K562 (cell line): ENCODE results near the gene MAN2A1. TPM values are rescaled to one million over a fixed set of nuclear protein-coding genes. Genes with fewer than 3 reads are reported as not detected.
A peak's percentile ranks its signal among the peaks of the same experiment; 100 is the strongest.

Experiments used
- CSDE1 ChIP-seq, 2 experiments: fragments of 450-650 bp; IDR thresholded peaks; 2 replicates each; pipeline ENCODE4 v1.6.1; 2016; ENCODE audit warnings: mild to moderate bottlenecking in 1 of 2
- JUND ChIP-seq, 2 experiments: IDR thresholded peaks; 2 replicates in 1 of 2; 3 replicates in 1 of 2; pipeline ENCODE4 v1.6.1; 2011; ENCODE audit warnings: borderline replicate concordance in 2 of 2, low read depth in 2 of 2, low read length in 2 of 2, improper control_type of control experiment in 1 of 2, missing biosample characterization in 1 of 2, missing genetic modification characterization in 1 of 2, missing genetic modification reagents in 1 of 2
- MAFF ChIP-seq: IDR thresholded peaks from 2 replicates; pipeline ENCODE4 v1.6.1; 2012; ENCODE audit warnings: low read length, improper control_type of control experiment
- NR1H2 ChIP-seq: sonication (generic); formaldehyde crosslinking; IDR thresholded peaks from 2 replicates; pipeline ENCODE4 v1.4.0; 2020; ENCODE audit warnings: mild to moderate bottlenecking, missing genetic modification reagents
- PRPF4 ChIP-seq: fragments of 200-400 bp; formaldehyde crosslinking; IDR thresholded peaks from one replicate; pipeline ENCODE4 v1.6.1; 2017; ENCODE audit warnings: low read length, low read depth, mild to moderate bottlenecking; ENCODE audit not compliant: insufficient read depth, poor library complexity, severe bottlenecking
- RBM14 ChIP-seq: fragments of 200-400 bp; formaldehyde crosslinking; IDR thresholded peaks from 2 replicates; pipeline ENCODE4 v1.6.1; 2018; ENCODE audit warnings: low read depth, mild to moderate bottlenecking, low read length, moderate library complexity, borderline replicate concordance; ENCODE audit not compliant: insufficient read depth
- RCOR1 ChIP-seq, 2 experiments: IDR thresholded peaks; 2 replicates each; pipeline ENCODE4 v1.6.1; 2012; ENCODE audit warnings: low read depth in 2 of 2, low read length in 2 of 2, borderline replicate concordance in 1 of 2, improper control_type of control experiment in 1 of 2
- SAFB ChIP-seq: fragments of 200-400 bp; formaldehyde crosslinking; IDR thresholded peaks from 2 replicates; pipeline ENCODE4 v1.6.1; 2017; ENCODE audit warnings: low read depth, low read length, borderline replicate concordance
- TEAD1 ChIP-seq, 2 experiments: fragments of 450-650 bp in 1 of 2; sonication (generic) in 1 of 2; formaldehyde crosslinking; IDR thresholded peaks; 2 replicates each; pipeline versions ENCODE4 v1.4.0 to v1.8.0; 2020 to 2022; ENCODE audit warnings: mild to moderate bottlenecking in 2 of 2, missing genetic modification reagents in 1 of 2
- UBTF ChIP-seq, 2 experiments: IDR thresholded peaks; 2 replicates each; pipeline ENCODE4 v1.6.1; 2012; ENCODE audit warnings: improper control_type of control experiment in 2 of 2, low read depth in 2 of 2, low read length in 2 of 2, borderline replicate concordance in 1 of 2
- ZBED1 ChIP-seq: IDR thresholded peaks from 2 replicates; pipeline ENCODE4 v1.6.1; 2014
- ZBTB1 ChIP-seq: sonication (generic); formaldehyde crosslinking; IDR thresholded peaks from 2 replicates; pipeline ENCODE4 v1.8.1; 2023; ENCODE audit warnings: missing genetic modification reagents, low read depth, mild to moderate bottlenecking, borderline replicate concordance
- polyA plus RNA-seq, 8 experiments: library from polyadenylated mRNA; depleted of rRNA in 4 of 8; stranded (reverse) in 5 of 8; unstranded in 3 of 8; fragments of >200 nt; fragmentation: Nextera tagmentation in 2 of 8; fragmentation: Illumina TruSeq in 1 of 8; extraction: Ambion mirVana in 2 of 8; extraction: Trizol in 1 of 8; gene quantifications; 2 replicates each; pipeline versions ENCODE4 v1.2.1 to v1.2.3, GENCODE V29; 2011 to 2014; ENCODE audit warnings: inconsistent platforms in 1 of 8, missing spikeins in 1 of 8
- total RNA-seq, 7 experiments: library from RNA; depleted of rRNA in 6 of 7; stranded (reverse); fragments of >200 nt in 6 of 7; fragmentation: Illumina TruSeq in 2 of 7; extraction: Trizol in 2 of 7; gene quantifications; 2 replicates each; pipeline versions ENCODE4 v1.2.1 to v1.2.3, GENCODE V29; 2011 to 2021; ENCODE audit warnings: low replicate concordance in 1 of 7
- TF ChIP-seq, protein P1 (sequence below), 2 experiments: fragments of 450-650 bp; formaldehyde crosslinking in 1 of 2; IDR thresholded peaks; 2 replicates each; pipeline versions ENCODE4 v1.4.0 to v1.6.1; 2014 to 2020; ENCODE audit warnings: mild to moderate bottlenecking in 2 of 2, borderline replicate concordance in 1 of 2, low read depth in 1 of 2
- TF ChIP-seq, protein P2 (sequence below): fragments of 250-450 bp; sonication (Bioruptor Pico); IDR thresholded peaks from 2 replicates; pipeline ENCODE4 v1.8.0; 2021; ENCODE audit warnings: borderline replicate concordance, mild to moderate bottlenecking, moderate library complexity; ENCODE audit not compliant: poor library complexity, severe bottlenecking

MAN2A1 gene
- total and polyA plus RNA-seq, 9 of the 15 experiments (the other 6 are each of a cell fraction or from before 2014, with no cell fraction given): 5.2 to 32.0 (median 19.8) TPM

DNA sequence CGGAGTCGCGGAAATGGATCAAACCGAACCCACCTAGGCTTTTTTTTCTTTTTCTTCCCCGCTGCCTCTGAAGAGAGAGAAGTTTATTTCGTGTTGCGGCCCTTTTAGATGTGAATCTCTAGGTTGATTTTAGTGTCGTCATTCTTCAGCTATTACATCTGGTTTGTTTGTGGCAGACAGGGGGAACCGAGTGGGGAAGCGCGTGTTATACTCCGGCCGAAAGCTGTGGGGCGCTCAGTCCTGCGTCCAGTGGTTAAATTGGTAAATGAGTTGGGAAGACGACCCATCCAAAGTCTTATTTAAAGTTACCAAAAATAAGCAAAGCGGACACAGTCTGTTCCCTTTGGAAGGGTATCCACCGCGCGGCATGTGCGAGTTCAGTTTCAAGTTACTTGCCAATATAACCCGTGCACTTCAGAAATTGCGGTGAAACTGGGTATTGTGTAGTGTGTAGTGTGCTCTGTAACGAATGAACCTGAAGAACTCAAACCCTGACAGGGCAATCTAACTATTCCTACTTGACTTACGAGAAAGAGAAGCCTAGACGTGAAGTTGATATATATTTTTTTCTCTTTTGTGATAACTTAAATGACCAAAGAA lies 1.3 kb downstream of the MAN2A1 start (continued):
- TF ChIP-seq, protein P1, sequence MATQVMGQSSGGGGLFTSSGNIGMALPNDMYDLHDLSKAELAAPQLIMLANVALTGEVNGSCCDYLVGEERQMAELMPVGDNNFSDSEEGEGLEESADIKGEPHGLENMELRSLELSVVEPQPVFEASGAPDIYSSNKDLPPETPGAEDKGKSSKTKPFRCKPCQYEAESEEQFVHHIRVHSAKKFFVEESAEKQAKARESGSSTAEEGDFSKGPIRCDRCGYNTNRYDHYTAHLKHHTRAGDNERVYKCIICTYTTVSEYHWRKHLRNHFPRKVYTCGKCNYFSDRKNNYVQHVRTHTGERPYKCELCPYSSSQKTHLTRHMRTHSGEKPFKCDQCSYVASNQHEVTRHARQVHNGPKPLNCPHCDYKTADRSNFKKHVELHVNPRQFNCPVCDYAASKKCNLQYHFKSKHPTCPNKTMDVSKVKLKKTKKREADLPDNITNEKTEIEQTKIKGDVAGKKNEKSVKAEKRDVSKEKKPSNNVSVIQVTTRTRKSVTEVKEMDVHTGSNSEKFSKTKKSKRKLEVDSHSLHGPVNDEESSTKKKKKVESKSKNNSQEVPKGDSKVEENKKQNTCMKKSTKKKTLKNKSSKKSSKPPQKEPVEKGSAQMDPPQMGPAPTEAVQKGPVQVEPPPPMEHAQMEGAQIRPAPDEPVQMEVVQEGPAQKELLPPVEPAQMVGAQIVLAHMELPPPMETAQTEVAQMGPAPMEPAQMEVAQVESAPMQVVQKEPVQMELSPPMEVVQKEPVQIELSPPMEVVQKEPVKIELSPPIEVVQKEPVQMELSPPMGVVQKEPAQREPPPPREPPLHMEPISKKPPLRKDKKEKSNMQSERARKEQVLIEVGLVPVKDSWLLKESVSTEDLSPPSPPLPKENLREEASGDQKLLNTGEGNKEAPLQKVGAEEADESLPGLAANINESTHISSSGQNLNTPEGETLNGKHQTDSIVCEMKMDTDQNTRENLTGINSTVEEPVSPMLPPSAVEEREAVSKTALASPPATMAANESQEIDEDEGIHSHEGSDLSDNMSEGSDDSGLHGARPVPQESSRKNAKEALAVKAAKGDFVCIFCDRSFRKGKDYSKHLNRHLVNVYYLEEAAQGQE (IDR thresholded peaks at IDR 0.05; ENCODE audit: borderline replicate concordance): peak; percentile 57; the same call in 1 of the 2 replicates
- TF ChIP-seq, protein P1 (CRISPR knock-in tag; IDR thresholded peaks at IDR 0.05; ENCODE audit: low read depth): no peak
- no peak for TF ChIP-seq NR1H2 (CRISPR knock-in tag)
- no peak for TF ChIP-seq ZBED1
- TF ChIP-seq TEAD1 (CRISPR knock-in tag; IDR thresholded peaks at IDR 0.05): 0 out of 4 replicates have a peak, but pooled peaks of 1 of the 2 experiments have one; percentile 23
- peak; percentile 12; the same call in 1 of the 2 replicates for TF ChIP-seq ZBTB1 (CRISPR knock-in tag)
- TF ChIP-seq MAFF: peak; percentile 5; the same call in 1 of the 2 replicates
- no peak for TF ChIP-seq PRPF4
- TF ChIP-seq CSDE1 (IDR thresholded peaks at IDR 0.05): no peak
- no peak for TF ChIP-seq SAFB
- peak in 1 of 2 experiments; percentile 22; a peak in 1 of 4 replicates for TF ChIP-seq RCOR1 (IDR thresholded peaks at IDR 0.05; ENCODE audit: borderline replicate concordance in 1 of 2, low read depth in 2 of 2, low read length in 2 of 2)
- TF ChIP-seq, protein P2, sequence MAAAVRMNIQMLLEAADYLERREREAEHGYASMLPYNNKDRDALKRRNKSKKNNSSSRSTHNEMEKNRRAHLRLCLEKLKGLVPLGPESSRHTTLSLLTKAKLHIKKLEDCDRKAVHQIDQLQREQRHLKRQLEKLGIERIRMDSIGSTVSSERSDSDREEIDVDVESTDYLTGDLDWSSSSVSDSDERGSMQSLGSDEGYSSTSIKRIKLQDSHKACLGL (CRISPR knock-in tag): no peak
- no peak for TF ChIP-seq UBTF (IDR thresholded peaks at IDR 0.05; ENCODE audit: borderline replicate concordance in 1 of 2, low read depth in 2 of 2, low read length in 2 of 2)
- TF ChIP-seq JUND (IDR thresholded peaks at IDR 0.05; ENCODE audit: borderline replicate concordance, low read depth, low read length): peak; percentile 45; the same call in 1 of the 2 replicates
- no peak; the same call in 2 of the 3 replicates for TF ChIP-seq JUND (tag; IDR thresholded peaks at IDR 0.05; ENCODE audit: borderline replicate concordance, low read depth, low read length)
- no peak for TF ChIP-seq RBM14
